NOMO-1 treated with DMSO at 0.1 percent for 48 hours (cell line): ENCODE data around the gene RNF26.
"Not testable (repeated sequence)": the region's sequence is repeated elsewhere in the genome, so short reads cannot be mapped to it uniquely, and the experiment has no call there.

ENCODE experiments used
- DNase-seq: peaks from one replicate; lab custom pipeline; 2025; ENCODE audit not compliant: unreplicated experiment; lab: John Stamatoyannopoulos, UW

RNF26 gene

GRCh38 chr11:119381181-119381988 is 47.1 kb downstream of the RNF26 start, which contains the start of gene USP2:
USP2 (minus strand) TSS chr11:119381690; CDS start chr11:119373480, 8,210 bp downstream.
- peak; percentile 92 for DNase-seq

GRCh38 chr11:119382101-119382500 is 47.8 kb downstream of the RNF26 start:
- DNase-seq = no peak

GRCh38 chr11:119382513-119382912 is 48.2 kb downstream of the RNF26 start:
- not testable (repeated sequence) for DNase-seq

GRCh38 chr11:119384332-119384731 is 50.0 kb downstream of the RNF26 start:
- DNase-seq = no peak
